ENCODE measurements around the gene SLCO1B1. TPM values are rescaled to one million over a fixed set of nuclear protein-coding genes. Genes with fewer than 3 reads are reported as not detected.
"Not testable (repeated sequence)": the region's sequence is repeated elsewhere in the genome, so short reads cannot be mapped to it uniquely, and the experiment has no call there.

SLCO1B1 gene
- total and polyA plus RNA-seq, 2 donors (not counting 1 experiment from before 2014, with no cell fraction given), result not detected

- Histone ChIP-seq H2AFZ (ENCODE audit: low read length) (no peak overlapping the region), H3K36me3 (ENCODE audit: control insufficient read depth, insufficient read depth, low read length) (no peaks in the 10 kb centered on the region), H3K4me2 (ENCODE audit: extremely low read depth, insufficient read depth, low read length) (no peak overlapping the region), H3K9me3 (ENCODE audit: control insufficient read depth, insufficient read depth, low read depth, low read length) (no peaks in the 10 kb centered on the region), H3K4me1 (ENCODE audit: control insufficient read depth, extremely low read depth, insufficient read depth, low read length) (no peaks in the 10 kb centered on the region), H3K4me3 (replicated peaks in 1 of 4; ENCODE audit: control extremely low read depth in 1 of 4, insufficient read depth in 1 of 4, low read depth in 3 of 4, low read length in 4 of 4) (no peak overlapping the region), H3K9ac (ENCODE audit: insufficient read depth, low read length) (no peak overlapping the region), H3K79me2 (ENCODE audit: control insufficient read depth, insufficient read depth, low read length) (no peaks in the 10 kb centered on the region), H4K20me1 (ENCODE audit: control insufficient read depth, extremely low read depth, insufficient read depth, low read length) (no peaks in the 10 kb centered on the region), H3K27ac (ENCODE audit: insufficient read depth, low read length) (no peak overlapping the region), H3K27me3 (ENCODE audit: control insufficient read depth, insufficient read depth, low read length) (no peaks in the 10 kb centered on the region)
- TF ChIP-seq, protein P1, sequence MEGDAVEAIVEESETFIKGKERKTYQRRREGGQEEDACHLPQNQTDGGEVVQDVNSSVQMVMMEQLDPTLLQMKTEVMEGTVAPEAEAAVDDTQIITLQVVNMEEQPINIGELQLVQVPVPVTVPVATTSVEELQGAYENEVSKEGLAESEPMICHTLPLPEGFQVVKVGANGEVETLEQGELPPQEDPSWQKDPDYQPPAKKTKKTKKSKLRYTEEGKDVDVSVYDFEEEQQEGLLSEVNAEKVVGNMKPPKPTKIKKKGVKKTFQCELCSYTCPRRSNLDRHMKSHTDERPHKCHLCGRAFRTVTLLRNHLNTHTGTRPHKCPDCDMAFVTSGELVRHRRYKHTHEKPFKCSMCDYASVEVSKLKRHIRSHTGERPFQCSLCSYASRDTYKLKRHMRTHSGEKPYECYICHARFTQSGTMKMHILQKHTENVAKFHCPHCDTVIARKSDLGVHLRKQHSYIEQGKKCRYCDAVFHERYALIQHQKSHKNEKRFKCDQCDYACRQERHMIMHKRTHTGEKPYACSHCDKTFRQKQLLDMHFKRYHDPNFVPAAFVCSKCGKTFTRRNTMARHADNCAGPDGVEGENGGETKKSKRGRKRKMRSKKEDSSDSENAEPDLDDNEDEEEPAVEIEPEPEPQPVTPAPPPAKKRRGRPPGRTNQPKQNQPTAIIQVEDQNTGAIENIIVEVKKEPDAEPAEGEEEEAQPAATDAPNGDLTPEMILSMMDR (conservative IDR thresholded peaks at IDR 0.05 in 1 of 2, IDR thresholded peaks at IDR 0.05 in 1 of 2; ENCODE audit: low read depth in 1 of 2, low read length in 2 of 2), result no peak
- TF ChIP-seq EZH2 (IDR thresholded peaks at IDR 0.05; ENCODE audit: low read length, missing control alignments), result no peak
- no peak for DNase-seq (ENCODE audit: low read depth in 2 of 2)
Measured at GRCh38 chr12:21190016-21190415, 59.0 kb downstream of the SLCO1B1 start.

- H3K9ac ChIP-seq (ENCODE audit: insufficient read depth, low read length); H3K4me2 ChIP-seq (ENCODE audit: extremely low read depth, insufficient read depth, low read length); DNase-seq (ENCODE audit: low read depth in 2 of 2); H3K4me1 ChIP-seq (ENCODE audit: control insufficient read depth, extremely low read depth, insufficient read depth, low read length); H3K27me3 ChIP-seq (ENCODE audit: control insufficient read depth, insufficient read depth, low read length); H2AFZ ChIP-seq (ENCODE audit: low read length); H3K36me3 ChIP-seq (ENCODE audit: control insufficient read depth, insufficient read depth, low read length); H4K20me1 ChIP-seq (ENCODE audit: control insufficient read depth, extremely low read depth, insufficient read depth, low read length); H3K79me2 ChIP-seq (ENCODE audit: control insufficient read depth, insufficient read depth, low read length); H3K4me3 ChIP-seq (replicated peaks in 1 of 4; ENCODE audit: control extremely low read depth in 1 of 4, insufficient read depth in 1 of 4, low read depth in 3 of 4, low read length in 4 of 4); H3K9me3 ChIP-seq (ENCODE audit: control insufficient read depth, insufficient read depth, low read depth, low read length); H3K27ac ChIP-seq (ENCODE audit: insufficient read depth, low read length): not testable (repeated sequence)
Measured at GRCh38 chr12:21214433-21214832, 83.4 kb downstream of the SLCO1B1 start.

GRCh38 chr12:21219206-21219605, 88.2 kb downstream of the SLCO1B1 start:
- Histone ChIP-seq H3K4me1 (ENCODE audit: control insufficient read depth, extremely low read depth, insufficient read depth, low read length) (no peaks in the 10 kb centered on the region), H3K36me3 (ENCODE audit: control insufficient read depth, insufficient read depth, low read length) (no peaks in the 10 kb centered on the region), H3K4me3 (replicated peaks in 1 of 4; ENCODE audit: control extremely low read depth in 1 of 4, insufficient read depth in 1 of 4, low read depth in 3 of 4, low read length in 4 of 4) (no peak overlapping the region), H3K27me3 (ENCODE audit: control insufficient read depth, insufficient read depth, low read length) (no peaks in the 10 kb centered on the region), H4K20me1 (ENCODE audit: control insufficient read depth, extremely low read depth, insufficient read depth, low read length) (no peaks in the 10 kb centered on the region), H3K9ac (ENCODE audit: insufficient read depth, low read length) (no peak overlapping the region), H2AFZ (ENCODE audit: low read length) (no peak overlapping the region), H3K79me2 (ENCODE audit: control insufficient read depth, insufficient read depth, low read length) (no peaks in the 10 kb centered on the region), H3K9me3 (ENCODE audit: control insufficient read depth, insufficient read depth, low read depth, low read length) (no peaks in the 10 kb centered on the region), H3K27ac (ENCODE audit: insufficient read depth, low read length) (no peak overlapping the region), H3K4me2 (ENCODE audit: extremely low read depth, insufficient read depth, low read length) (no peak overlapping the region)
- DNase-seq (ENCODE audit: low read depth in 2 of 2), result no peak
- TF ChIP-seq EZH2 (IDR thresholded peaks at IDR 0.05; ENCODE audit: low read length, missing control alignments), result no peak
- TF ChIP-seq, protein P1 (conservative IDR thresholded peaks at IDR 0.05 in 1 of 2, IDR thresholded peaks at IDR 0.05 in 1 of 2; ENCODE audit: low read depth in 1 of 2, low read length in 2 of 2), result no peak
